Neural cell (in vitro differentiated cells): ENCODE measurements around the gene OSBPL9.

Source experiments
- CTCF ChIP-seq: fragments of 450-650 bp; IDR thresholded peaks from 2 replicates; pipeline ENCODE4 v1.5.1; 2014; ENCODE audit warnings: antibody characterized with exemption, mild to moderate bottlenecking, moderate library complexity; ENCODE audit not compliant: poor library complexity, severe bottlenecking
- EP300 ChIP-seq: fragments of 450-650 bp; conservative IDR thresholded peaks from 2 replicates; pipeline ENCODE4 v1.6.1; 2014; ENCODE audit warnings: antibody characterized with exemption, mild to moderate bottlenecking, moderate library complexity; ENCODE audit not compliant: poor library complexity, severe bottlenecking
- EZH2 ChIP-seq: fragments of 200-600, 300-800 bp; shearing (Covaris generic), sonication (generic); IDR thresholded peaks from 2 replicates; pipeline ENCODE4 v1.6.1; 2014; ENCODE audit warnings: antibody characterized with exemption, low read length, borderline replicate concordance, mild to moderate bottlenecking; ENCODE audit not compliant: insufficient read depth, poor library complexity, severe bottlenecking
- MXI1 ChIP-seq: fragments of 450-650 bp; conservative IDR thresholded peaks from 2 replicates; pipeline ENCODE4 v1.6.1; 2014; ENCODE audit warnings: antibody characterized with exemption, mild to moderate bottlenecking; ENCODE audit not compliant: poor library complexity, severe bottlenecking
- POLR2AphosphoS5 ChIP-seq: IDR thresholded peaks from 2 replicates; pipeline ENCODE4 v1.6.1; 2012
- RAD21 ChIP-seq: fragments of 450-650 bp; conservative IDR thresholded peaks from 2 replicates; pipeline ENCODE4 v1.6.1; 2014; ENCODE audit warnings: antibody characterized with exemption, mild to moderate bottlenecking, moderate library complexity
- REST ChIP-seq: IDR thresholded peaks from 2 replicates; pipeline ENCODE4 v1.6.1; 2012; ENCODE audit warnings: borderline replicate concordance
- SMC3 ChIP-seq: fragments of 450-650 bp; conservative IDR thresholded peaks from 2 replicates; pipeline ENCODE4 v1.6.1; 2014; ENCODE audit warnings: antibody characterized with exemption, mild to moderate bottlenecking, moderate library complexity; ENCODE audit not compliant: poor library complexity

- TF ChIP-seq CTCF (no peak), POLR2AphosphoS5 (no peak), RAD21 (no peak), EZH2 (no peak), SMC3 (no peak), REST (no peak), MXI1 (no peak), EP300 (no peak)
These were observed 41.3 kb upstream of the OSBPL9 start for GRCh38 chr1:51575406-51576084.
